ENCODE measurements around the gene XPR1.

Gene XPR1

DNA sequence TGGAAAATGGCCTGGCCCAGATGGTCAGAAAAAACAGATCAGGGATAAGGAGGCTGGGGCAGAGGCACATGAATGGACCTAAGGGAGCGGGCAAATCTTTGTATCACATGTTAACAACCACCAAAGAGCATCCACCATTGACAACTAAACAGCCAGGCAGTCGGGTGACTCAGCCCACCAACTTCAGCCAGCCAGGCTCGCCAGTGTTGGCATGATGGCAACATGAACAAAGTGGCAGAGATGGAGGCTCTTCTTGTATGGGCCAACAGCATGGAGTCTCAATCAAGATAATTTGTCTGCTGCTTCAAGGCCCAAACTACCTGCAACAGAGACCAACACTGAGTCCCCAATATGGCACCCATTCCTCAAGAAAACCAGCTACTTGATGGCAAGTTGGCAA is 264.3 kb downstream of the XPR1 start:
- FAIRE-seq = no peak

DNA sequence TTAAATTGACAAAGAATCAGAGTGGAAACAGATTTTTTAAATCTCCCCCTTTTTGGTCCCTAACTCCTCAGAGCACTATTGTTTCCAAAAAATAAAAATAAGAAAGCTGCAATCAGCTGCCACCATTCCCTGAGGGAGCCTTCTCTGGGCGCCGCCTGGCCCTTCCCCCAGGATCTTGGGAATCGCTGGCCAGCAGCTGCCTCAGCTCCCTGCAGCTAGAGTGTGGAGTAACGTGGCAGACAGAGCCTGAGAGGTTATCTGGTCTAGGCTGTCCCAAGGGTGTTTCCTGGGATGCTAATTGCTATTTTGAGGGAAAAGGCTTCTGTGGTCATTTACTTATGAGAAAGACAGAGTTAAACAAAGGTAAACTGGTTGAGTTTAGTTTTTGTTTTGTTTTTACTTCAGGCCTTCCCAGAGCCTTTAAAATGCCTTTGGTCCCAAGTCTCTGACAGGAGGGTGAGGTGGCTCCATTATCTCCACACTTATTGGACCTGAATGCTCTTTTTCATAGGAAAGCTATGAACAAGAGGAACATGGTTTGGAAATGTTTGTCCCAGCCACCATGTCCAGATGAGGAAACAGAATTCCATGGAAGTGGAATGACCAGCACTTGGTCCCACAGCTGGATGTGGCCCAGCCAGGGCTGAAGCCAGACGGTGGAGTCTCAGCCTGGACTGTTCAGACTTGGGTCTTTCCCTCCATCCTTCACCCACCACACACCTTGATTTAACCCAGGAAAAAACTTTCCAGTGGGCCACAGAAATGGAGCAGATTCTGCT is 266.8 kb downstream of the XPR1 start:
- FAIRE-seq = no peak

DNA sequence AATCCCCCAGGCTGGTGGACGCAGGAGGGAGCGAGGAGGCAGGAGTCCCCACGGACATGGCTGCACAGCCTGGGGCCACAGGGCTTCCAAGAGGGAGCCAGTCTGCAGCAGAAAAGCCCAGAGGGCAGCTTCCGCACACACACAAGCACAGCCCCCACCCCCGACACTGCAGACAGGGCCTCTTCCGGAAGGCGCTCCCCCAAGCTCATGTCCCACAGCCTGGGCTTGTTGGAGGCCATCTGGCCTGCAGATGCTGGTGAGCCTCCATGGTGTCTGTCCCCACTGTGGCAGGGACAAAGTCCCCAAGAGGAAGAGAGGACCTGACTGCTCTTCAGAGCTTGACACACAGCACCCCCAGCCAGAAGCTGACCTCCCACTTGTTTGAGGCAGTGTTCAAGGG is 267.4 kb downstream of the XPR1 start:
- no peak for FAIRE-seq

DNA sequence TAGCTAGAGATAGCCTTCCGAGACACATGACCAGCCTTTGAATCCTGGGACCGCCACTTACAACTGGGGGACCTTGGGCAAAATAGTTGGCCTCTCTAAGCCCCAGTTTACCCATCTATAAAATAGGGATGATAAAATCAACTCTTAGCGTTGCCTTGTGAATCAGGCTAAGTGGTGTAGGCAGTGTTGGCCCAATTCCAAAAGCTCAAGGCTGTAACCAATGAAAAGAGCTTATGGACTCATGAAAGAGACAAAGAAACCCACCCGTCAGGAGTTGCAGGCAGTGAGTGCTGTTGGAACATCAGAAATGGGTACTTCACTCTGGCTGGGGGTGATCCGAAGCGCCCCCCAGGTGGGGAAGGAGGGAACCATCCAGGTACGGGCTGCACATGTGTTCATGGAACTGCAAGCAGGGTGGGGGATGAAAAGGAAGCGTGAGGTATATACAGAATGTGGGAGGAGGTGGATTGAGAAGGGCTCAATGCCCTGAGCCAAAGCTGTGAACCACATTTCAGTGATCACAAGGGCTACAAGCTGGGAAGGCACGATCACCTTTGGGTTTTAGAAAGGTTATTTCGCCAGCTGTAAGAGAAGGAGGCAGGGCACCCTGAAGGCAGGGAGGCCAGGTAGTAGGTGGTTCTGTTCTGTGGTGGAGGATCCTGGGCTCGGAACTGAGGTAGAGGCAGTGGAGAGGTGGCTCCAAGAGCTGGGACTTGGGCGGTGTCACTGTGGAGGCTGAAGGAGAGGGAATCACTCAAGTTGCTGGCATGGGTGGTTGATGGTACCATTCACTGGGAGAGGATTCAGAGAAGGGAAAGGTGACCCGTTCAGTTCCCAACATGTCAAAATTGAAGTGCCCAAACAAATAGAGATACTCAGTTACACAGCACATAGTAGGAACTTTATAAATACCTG is 269.5 kb downstream of the XPR1 start:
- FAIRE-seq = no peak

DNA sequence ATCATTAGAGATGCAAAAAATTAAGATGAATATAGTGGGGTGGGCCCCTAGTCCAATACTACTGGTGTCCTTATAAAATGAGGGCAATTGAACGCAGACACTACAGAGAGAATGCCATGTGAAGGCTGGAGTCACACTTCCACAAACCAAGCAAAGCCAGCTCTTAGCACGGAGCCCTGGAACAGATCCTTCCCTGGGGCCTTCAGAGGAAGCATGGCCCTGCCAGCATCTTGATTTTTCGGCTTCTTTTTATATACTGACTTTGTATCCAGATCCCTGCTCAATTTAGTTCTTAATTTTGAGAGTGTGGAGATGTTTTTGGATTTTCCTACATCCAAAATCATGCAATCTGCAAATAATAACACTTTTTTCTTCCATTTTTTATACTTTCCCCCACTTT is 270.7 kb downstream of the XPR1 start:
- FAIRE-seq = no peak

DNA sequence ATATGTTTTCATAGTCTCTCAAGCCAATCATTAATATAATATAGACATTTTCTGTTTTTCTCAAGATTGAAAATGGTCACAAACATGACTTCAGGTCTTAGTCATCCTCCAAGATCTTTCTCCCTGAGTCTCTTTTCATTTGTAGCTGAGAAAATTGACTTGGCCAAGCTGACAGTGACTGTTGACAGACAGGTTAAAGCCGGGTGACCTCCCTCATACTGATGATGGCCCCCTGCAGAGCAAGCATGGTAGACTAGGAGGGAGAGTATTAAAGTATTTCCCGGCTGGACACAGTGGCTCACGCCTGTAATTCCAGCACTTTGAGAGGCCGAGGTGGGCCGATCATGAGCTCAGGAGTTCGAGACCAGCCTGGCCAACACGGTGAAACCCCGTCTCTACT is 274.1 kb downstream of the XPR1 start:
- FAIRE-seq = no peak

DNA sequence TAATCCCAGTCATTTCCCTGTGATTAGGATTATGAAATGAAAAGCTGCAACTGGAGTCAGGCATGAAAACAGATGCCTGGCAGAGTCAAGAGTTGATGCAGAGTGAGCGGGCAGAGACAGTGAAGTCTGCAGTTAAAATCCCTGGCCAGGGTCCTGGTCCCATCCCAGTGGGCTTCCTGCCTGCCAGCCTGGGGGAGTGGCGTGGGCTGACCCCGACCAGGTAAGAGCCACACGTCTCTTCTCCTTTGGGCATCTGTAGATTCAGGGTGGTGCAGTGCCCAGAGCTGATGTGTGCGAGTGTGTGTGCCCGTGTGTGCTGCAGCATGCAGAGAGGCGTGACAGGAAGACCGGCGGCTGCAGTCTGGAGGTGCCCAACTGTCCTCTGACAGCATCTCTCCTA is 274.7 kb downstream of the XPR1 start:
- FAIRE-seq = no peak

DNA sequence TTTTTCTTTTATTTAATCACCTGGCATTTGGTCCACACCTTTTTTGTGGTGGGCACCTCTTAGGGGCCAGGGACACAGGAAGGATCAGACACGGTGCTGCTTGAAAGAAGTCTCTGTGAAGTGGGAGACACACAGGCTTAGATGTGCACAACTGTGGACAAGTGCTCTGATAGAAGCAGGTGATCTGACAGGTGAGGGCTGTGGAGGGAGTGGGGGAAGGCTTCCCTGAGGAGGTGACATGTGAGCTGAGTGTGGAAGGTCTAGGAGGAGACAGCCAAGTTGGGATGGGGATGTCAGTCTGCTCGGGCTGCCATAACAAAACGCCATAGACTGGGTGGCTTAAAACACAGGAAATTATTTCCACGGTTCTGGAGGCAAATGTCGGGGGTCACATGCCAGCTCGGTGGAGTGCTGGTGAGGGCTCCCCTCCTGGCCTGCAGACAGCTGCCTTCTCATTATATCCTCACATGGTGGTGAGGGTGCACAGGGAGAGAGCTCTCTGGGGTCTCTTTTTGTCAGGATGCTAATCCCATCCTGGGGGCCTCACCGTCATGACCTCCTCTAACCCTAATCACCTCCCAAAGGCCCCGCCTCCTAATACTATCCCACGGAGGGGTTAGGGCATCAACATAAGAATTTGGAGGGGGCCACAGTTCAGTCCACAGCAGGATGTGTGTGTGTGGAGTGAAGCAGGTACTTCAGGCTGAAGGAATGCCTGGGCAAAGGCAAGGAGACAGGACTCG is 275.7 kb downstream of the XPR1 start:
- FAIRE-seq = no peak

DNA sequence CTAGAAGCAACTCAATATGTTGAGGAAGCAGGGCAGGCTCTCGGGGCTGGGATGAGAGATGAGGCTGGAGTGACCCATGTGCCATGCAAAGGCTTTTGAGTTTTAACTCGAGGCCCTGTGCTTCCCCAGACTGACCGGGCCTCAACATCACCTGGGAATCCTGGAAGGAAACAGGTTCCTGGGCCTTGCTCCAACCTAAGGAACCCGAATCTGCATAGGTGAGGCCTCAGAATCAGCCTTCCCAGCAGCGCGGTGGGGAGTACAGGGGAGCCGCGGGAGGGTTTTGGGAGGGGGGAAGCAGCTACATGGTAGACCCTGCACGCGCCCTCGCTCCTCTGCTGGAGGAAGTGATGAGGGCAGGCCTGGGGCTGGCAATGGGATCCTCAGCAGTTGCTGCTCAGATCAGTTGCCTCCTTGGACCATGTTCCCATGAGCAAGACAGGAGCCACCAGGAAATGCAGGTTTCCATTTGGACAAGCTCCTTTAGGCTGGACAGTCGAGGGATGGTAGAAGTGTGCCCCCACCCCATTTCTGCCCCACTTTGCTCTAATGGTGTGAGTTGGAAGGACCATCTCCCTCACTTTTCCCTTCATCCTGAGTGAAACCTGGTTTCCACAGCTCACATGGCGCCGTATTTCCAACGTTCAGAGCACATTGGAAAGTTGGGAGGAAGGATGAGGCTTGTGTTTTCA is 276.4 kb downstream of the XPR1 start:
- no peak for FAIRE-seq

DNA sequence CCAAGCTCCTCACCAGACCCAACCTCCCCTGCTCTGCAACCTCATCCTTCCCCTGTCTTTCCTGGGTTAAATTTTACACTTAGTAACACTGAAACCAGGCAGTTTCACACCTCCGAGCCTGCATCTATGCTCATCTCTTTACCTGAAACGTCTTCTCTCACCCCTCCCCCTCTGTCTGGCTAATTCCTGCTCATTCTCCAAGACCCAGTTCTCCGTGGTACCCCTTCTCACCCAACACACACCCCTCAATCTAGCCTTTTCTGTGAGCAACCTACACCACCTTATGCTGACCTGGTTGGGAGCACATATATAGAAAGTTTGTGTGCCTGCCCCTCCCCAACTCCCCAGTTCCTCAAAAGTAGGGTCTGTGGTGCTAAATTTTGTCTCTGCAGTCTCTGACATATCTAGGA is 277.2 kb downstream of the XPR1 start:
- no peak for FAIRE-seq

DNA sequence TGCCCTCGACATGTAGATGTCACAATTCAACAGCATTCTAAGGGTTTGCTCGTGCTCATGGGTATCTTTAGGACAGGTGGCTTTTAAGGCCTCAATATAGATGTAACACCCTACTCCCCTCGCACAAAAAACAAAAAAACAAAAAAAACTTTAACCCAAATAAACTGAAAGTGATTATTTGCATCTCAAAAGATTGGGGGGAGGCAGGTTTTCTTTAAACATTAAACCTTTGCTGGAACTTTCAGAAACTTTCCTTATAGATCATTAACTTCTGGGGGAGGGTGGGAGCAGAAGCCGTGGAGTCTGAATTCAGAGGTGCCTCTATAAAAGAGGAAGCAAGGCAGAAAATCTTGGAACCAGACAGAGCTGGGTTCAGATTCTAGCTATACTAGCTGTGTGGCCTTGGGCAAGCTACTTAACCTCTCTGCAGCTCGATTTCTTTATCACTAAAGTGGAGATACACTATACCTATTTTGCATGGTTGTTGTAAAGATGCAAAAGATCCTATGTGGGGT is 277.7 kb downstream of the XPR1 start:
- FAIRE-seq = no peak

DNA sequence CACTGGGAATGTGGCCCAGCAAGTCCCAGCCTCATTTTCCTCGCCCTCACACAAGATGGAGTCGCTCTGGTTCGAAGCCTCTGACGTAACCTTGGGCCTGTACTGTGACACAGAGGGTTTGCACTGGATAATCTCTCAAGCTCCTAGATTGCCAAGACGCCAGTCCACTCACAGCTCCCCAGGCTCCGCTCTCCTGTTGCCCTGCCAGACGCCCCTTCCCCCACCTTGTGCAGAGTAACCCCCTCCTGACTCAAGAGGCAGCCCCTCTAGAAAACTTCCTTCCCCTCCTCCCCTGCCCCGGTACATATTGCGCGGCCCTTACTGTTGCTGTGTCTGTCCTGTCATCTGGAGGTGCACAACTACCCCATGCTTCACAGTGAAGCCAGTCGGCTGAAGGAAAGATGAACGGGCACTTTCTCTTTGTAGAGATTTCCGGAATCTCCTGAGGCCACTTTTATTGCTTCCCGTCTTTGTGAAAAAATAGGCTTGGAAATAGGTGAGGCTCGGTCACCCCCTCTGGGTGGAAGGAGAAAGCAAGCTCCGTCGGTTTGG is 279.9 kb downstream of the XPR1 start:
- no peak for FAIRE-seq

DNA sequence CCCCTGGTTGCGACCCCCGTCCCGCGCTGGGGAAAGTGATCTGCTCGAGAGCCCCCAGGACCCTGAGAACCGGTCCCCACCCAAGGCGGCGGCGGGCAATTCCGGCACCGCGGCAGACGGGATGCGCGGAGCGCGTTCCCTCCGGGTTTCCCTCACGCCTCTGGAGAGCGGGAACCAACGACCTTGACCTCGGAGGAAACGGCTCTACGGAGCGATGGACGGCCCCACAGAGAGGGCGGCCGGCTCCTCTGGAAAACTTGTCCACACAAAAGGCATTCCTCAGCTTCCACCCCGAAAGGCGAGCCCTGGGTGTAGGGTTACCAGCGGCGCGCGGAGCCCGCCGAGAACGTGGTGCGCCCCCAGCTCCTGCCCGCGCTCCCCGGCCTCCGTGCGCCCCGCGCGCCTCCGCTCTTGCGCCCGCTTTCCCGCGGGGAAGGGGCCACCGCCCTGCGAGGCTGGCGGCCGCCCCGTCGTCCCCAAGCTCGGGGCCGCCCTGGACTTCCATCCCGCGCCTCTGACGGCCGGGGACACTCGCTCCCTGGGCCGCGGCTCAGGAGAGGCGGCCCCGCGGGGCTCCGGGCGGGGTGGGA is 280.5 kb downstream of the XPR1 start:
- FAIRE-seq = no peak

DNA sequence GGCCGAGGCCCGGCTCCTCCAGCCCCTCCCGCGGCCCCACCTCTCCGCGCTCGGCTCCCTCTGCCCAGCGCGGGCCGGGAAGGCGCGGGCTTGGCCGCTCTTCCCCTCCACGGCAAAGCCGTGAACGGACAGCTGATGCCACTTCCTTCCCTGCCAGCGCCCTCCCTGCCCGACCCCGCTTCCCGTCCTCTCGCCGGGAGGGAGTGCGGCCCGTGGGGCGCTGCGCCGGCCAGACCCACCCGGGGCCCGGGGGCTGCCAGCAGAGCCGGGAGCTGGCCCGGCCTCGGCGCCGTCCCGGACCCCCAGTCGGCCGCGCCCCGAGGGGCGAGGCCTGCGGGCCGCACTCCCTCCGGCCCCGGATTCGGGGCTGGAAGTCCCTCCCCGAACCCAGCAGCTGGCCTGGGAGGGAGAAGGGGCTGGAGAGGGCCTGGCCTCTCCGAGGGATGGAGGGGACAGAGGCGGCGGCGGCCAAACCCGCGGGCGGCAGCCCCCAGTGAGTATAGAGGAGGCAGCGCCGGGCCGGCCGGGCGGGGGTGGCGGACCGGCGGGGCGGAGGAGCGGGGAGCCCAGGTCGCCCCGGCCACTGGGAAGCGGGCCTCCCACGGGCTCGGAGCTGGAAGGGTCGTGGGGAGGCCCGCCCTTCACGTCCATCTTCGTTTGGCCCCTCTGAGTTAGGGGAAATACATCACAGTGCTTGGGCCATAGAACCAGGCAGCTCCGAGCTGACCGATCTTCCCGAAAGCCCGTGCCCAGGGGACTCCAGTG is 281.2 kb downstream of the XPR1 start, which contains the start of gene KIAA1614:
KIAA1614 (plus strand) TSS at position 97 of the 765 bp plus-strand sequence; CDS start at position 444, 347 bp downstream.
- FAIRE-seq = no peak

DNA sequence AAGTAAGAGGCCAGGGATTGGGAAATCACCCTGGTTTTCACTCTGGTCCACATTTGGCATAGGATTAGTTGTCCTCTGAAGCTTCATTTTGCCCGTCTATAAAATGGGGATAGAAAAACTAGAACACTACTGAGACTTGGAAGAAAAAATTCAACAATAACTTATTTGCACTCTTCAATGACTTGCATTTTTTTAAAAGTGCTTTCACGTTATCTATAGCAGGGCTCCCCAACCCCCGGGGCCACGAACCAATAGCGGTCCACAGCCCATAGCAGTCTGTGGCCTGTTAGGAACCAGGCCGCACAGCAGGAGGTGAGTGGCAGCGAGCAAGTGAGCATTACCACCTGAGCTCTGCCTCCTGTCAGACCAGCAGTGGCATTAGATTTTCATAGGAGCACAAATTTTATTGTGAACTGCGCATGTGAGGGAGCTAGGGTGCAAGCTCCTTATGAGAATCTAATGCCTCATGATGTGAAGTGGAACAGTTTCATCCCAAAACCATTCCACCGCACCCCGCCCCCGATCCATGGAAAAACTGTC is 283.7 kb downstream of the XPR1 start:
- no peak for FAIRE-seq

DNA sequence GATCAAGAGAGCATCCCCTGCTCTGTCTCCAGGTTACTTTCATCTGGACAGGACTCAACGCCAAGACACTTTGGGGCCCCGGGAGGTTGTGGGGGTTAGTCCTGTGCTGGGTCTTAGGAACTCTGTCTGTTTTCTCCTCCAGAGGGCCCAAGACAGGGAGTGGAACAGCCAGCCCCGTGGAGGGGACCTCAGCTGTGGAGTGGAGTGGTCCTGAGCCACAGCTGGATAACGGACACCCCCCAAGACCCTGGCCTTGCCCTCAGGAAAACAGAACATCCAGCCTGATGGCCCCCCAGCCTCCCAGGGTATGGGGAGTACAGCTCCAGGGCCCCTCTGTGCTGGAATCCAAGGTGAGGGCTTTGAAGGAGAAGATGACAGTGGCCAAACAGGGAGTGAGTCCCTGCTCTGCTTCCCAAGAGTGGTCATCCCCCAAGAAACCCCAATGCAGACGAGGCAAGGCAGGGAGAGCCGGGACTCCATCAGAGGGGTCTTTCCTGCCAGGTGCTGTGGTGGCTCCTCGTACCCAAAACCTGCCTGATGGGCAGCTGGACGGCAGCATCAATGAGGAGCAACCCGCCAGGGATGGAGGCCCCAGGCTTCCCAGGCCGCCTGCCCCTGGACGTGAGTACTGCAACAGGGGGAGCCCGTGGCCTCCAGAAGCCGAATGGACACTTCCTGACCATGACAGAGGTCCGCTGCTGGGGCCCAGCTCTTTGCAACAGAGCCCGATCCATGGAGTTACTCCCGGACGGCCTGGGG is 284.4 kb downstream of the XPR1 start:
- FAIRE-seq = no peak

DNA sequence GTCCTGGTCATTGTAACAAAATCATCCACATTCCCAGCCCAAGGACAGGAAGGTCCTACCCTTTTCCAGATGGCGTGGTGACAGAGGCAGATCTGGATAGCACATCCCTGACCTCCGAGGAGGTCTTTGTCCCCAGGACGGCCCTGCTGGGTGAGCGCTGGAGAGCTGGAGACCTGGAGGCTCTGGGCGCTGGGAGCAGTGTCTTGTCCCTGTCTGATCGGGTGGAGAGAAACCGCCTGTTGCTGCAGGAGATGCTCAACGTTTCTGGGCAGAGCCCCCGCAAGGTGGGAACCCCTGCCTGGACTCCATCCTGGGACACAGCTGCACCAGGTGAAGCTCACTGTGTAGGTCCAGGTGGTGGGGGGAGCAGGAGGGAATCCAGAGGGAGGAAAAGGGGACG is 284.9 kb downstream of the XPR1 start:
- FAIRE-seq = no peak

DNA sequence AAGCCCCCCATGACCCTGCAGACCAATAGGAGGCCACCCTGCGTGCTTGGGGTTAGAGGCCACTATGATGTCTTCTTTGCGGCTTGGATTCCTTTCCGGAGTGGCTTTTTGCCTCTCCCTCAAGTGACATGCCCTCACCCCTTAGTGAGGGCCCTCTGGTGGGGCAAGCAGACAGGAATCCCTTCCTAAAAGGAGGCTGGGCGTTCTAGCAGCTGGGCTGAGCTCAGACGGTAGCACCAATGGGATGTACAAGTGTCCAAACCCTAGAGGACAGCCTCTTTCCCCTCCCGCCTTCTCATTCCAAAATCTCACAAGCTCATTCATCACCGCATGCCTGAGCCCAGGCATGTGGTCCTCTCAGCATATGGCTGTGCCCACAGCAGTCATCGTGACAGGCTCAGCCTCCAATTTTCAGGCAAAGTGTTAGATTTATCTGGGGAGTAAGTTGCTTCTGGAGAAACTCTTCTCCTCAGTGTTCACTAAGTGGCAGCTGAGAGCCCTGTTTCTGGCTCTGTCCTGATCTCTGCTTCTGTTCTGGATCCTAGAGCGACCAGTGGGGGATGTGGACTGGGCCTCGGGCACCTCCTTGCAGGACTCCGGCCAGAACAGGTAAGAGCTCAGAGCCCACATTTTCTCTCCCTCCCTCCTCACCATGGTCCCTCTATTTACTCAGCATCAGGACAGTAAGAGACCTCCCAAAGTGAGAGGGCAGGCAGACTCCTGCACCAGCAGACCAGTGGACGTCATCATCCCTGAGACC is 285.7 kb downstream of the XPR1 start:
- FAIRE-seq = no peak

DNA sequence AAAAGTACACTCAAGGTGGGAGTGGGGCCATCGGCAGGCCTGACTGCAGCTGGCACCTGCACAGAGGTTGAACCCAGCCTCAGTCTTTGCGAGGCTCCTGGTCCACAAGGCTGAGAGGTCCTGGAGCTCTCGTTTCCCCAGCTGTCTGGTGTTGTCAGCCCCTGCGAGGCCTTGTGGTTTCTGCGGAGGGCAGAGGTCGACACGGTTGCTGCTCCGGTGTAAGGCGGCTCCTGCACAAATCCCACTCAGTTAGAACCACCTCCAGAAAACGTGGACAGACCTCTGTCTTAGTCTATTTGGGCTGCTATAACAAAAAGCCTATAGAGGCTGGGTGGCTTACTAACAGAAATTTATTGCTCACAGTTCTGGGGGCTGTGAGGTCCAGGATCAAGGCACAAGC is 286.7 kb downstream of the XPR1 start:
- no peak for FAIRE-seq
